CD4-positive, alpha-beta T cell (primary cell): ENCODE measurements around the gene SLC44A5. TPM values are rescaled to one million over a fixed set of nuclear protein-coding genes. Genes with fewer than 3 reads are reported as not detected.

Source experiments
- ATAC-seq: fragments of 200-7000 bp; cut with Tn5 transposase; one replicate; pipeline ENCODE4 v1.10.0; 2022; ENCODE audit warnings: mild to moderate bottlenecking; ENCODE audit not compliant: poor library complexity
- CTCF ChIA-PET: fragments of 350-600 bp; sonication (Branson Sonifier 250); formaldehyde crosslinking; loops from one replicate; lab custom pipeline; 2021; ENCODE audit warnings: antibody characterized with exemption, inconsistent platforms; lab: Charles Lee
- POLR2A ChIA-PET: fragments of 350-600 bp; sonication (Branson Sonifier 250); formaldehyde crosslinking; loops from one replicate; lab custom pipeline; 2021; ENCODE audit warnings: antibody characterized with exemption, inconsistent platforms; lab: Charles Lee
- DNase-seq, 14 experiments: peaks; one replicate each; pipeline ENCODE4 v3.0.0-alpha.2; 2013 to 2020; ENCODE audit warnings: mixed read lengths in 2 of 14
- H3K27ac ChIP-seq, 2 donors: one replicate each; pipeline versions ENCODE4 v1.5.1 to v1.7.0; 2013; ENCODE audit warnings: low read length in 2 of 2, low read depth in 1 of 2, mild to moderate bottlenecking in 1 of 2
- H3K27me3 ChIP-seq, 2 experiments: 1 replicate in 1 of 2; 2 replicates in 1 of 2; pipeline versions ENCODE4 v1.6.1 to v1.7.0; 2013; ENCODE audit warnings: low read length in 2 of 2, control low read depth in 1 of 2, mild to moderate bottlenecking in 1 of 2, moderate library complexity in 1 of 2; ENCODE audit not compliant: insufficient read depth in 2 of 2, control insufficient read depth in 1 of 2
- H3K36me3 ChIP-seq: one replicate; pipeline ENCODE4 v1.6.1; 2013; ENCODE audit warnings: low read length, control low read depth; ENCODE audit not compliant: insufficient read depth
- H3K4me1 ChIP-seq: one replicate; pipeline ENCODE4 v1.6.1; 2013; ENCODE audit warnings: low read length, control low read depth; ENCODE audit not compliant: insufficient read depth
- H3K4me3 ChIP-seq: one replicate; pipeline ENCODE4 v1.5.1; 2013; ENCODE audit warnings: mild to moderate bottlenecking, low read length, moderate library complexity
- H3K9me3 ChIP-seq, 2 experiments: 1 replicate in 1 of 2; 2 replicates in 1 of 2; pipeline versions ENCODE4 v1.6.1 to v1.7.0; 2013; ENCODE audit warnings: low read length in 2 of 2, mild to moderate bottlenecking in 2 of 2, control low read depth in 1 of 2, moderate library complexity in 1 of 2; ENCODE audit not compliant: control insufficient read depth in 1 of 2, insufficient read depth in 1 of 2
- H3K27ac Mint-ChIP-seq: one replicate; pipeline ENCODE4 v1.8.0; 2020; ENCODE audit warnings: mixed read lengths
- H3K27me3 Mint-ChIP-seq: one replicate; pipeline ENCODE4 v1.8.0; 2021; ENCODE audit warnings: mixed read lengths
- H3K36me3 Mint-ChIP-seq: one replicate; pipeline ENCODE4 v1.8.0; 2021; ENCODE audit warnings: low read depth, mixed read lengths
- H3K4me1 Mint-ChIP-seq: one replicate; pipeline ENCODE4 v1.8.0; 2021; ENCODE audit warnings: low read depth, mixed read lengths
- H3K4me3 Mint-ChIP-seq: one replicate; pipeline ENCODE4 v1.8.0; 2020; ENCODE audit warnings: mild to moderate bottlenecking, mixed read lengths
- H3K9me3 Mint-ChIP-seq: one replicate; pipeline ENCODE4 v1.8.0; 2020; ENCODE audit warnings: mixed read lengths
- intact Hi-C, 2 experiments: fragments of 100-400 bp; cut with DNase I in 1 of 2; cut with micrococcal nuclease in 1 of 2; formaldehyde crosslinking; loops; one replicate each; pipeline versions ENCODE4 v1.15.1 to v1.9.0; 2023 to 2025; cut with DNase I, micrococcal nuclease
- total RNA-seq, 174 experiments: library from RNA in 2 of 174; stranded (reverse) in 2 of 174; gene quantifications; one replicate each; pipeline ENCODE4 v1.2.3 and lab custom pipeline; 2021 to 2026
- TF ChIP-seq, protein P1 (sequence below): fragments of 200-600 bp; IDR thresholded peaks from one replicate; pipeline ENCODE4 v1.8.0; 2022; ENCODE audit warnings: antibody characterized with exemption, mild to moderate bottlenecking

The SLC44A5 gene
- total RNA-seq, 2 experiments from 2014 or later, result not detected

DNA sequence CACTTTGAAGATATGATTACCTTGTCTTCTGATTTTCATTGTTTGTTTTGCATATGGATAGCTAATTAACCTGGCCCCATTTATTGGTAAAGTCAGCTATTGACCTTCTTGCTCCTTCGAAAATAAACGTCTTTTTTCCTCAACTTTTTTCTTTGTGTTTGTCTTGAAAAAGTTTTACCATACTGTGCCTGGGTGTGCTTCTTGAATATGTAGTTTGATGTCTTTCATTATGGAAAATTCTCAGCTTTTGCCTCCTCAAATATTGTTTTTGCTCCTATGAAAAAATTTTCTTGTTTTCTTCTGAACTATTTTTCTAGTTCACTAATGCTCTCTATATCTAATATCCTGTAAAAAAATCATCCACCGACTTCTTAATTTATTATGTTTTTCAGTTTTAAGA, 451.8 kb downstream of the SLC44A5 start:
- Histone ChIP-seq H3K27me3 (no peaks in the 10 kb centered on the region), H3K36me3 (no peaks in the 10 kb centered on the region), H3K4me1 (no peaks in the 10 kb centered on the region), H3K9me3 (peaks cover 0 to 3% of the 10 kb centered on the region in 2 experiments), H3K27ac (no peak overlapping the region), H3K4me3 (no peak overlapping the region)
- Mint-ChIP-seq H3K4me3 (no peak overlapping the region), H3K4me1 (no peaks in the 10 kb centered on the region), H3K9me3 (no peaks in the 10 kb centered on the region), H3K36me3 (no peaks in the 10 kb centered on the region), H3K27me3 (no peaks in the 10 kb centered on the region), H3K27ac (no peak overlapping the region)
- TF ChIP-seq, protein P1, sequence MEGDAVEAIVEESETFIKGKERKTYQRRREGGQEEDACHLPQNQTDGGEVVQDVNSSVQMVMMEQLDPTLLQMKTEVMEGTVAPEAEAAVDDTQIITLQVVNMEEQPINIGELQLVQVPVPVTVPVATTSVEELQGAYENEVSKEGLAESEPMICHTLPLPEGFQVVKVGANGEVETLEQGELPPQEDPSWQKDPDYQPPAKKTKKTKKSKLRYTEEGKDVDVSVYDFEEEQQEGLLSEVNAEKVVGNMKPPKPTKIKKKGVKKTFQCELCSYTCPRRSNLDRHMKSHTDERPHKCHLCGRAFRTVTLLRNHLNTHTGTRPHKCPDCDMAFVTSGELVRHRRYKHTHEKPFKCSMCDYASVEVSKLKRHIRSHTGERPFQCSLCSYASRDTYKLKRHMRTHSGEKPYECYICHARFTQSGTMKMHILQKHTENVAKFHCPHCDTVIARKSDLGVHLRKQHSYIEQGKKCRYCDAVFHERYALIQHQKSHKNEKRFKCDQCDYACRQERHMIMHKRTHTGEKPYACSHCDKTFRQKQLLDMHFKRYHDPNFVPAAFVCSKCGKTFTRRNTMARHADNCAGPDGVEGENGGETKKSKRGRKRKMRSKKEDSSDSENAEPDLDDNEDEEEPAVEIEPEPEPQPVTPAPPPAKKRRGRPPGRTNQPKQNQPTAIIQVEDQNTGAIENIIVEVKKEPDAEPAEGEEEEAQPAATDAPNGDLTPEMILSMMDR, result no peak
- CTCF ChIA-PET, result no interaction called here
- ATAC-seq, result no peak
- no peak for DNase-seq
- POLR2A ChIA-PET, result no interaction called here
- intact Hi-C loops, result loop anchor here in 1 of 2 experiments (5.0 kb wide), 1 partner anchor 707 kb away; no protein-coding TSS in a partner anchor

Other genes starting within 250 kb of the SLC44A5 start
- gene ACADM, start 113.6 kb upstream of the SLC44A5 start, total RNA-seq, result 1 to 10 TPM; 3.5 to 4.7 TPM
- 100 to 1,000 TPM; 199 to 200 TPM for gene RABGGTB, start 175.1 kb upstream of the SLC44A5 start, total RNA-seq
- under 1 TPM; 0.25 to 0.31 TPM for gene MSH4, start 185.8 kb upstream of the SLC44A5 start, total RNA-seq